ENCODE measurements around the gene GARRE1.

GRCh38 chr19:34229721-34230120, 24.6 kb upstream of the GARRE1 start:
- no peak for TF ChIP-seq CTCF (IDR thresholded peaks at IDR 0.05)
- no peak for TF ChIP-seq POLR2A (IDR thresholded peaks at IDR 0.05)
